Measurements from ENCODE around the gene MED17.

MED17 gene

DNA sequence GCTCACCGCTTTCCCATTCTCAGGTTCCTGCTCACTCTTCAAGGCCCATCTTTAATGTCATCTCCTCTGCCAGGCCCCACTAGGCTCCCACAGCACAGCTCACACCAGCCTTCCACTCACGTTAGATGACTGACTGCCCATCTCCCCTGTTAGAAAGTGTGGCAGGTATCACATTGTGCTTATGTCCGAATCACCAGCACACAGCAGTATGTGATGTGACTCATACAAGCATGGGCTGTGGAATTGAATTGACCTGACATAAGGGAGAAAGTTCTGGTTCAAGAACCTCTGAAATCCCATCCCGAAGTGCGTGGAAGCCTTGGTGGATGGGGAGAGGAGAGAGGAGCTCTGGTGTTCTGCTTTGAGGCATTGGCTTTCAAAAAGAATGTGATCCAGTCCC, 59.8 kb downstream of the MED17 start:
- Histone ChIP-seq H3K4me3 (no peak overlapping the region), H3K27ac (no peak overlapping the region)

DNA sequence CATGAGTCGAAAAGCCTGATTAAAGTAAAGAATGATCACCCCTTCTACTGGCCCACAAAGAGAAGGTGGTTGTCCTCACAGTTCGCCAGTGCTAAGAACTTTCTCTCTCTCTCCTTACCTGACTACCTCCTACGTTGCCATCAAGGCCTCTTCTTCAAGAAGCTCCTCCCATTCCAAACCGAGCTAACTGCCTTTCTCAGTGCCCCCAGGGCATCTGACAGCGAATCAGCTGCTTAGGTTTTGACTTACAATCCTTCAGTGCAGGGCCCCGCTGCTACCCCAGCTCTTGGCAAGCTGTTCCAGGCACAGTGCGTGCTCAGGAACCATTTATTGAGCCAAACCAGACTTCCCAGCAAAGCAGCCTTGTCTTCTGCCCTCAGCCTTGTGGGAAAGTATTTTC, 60.5 kb downstream of the MED17 start:
- H3K4me3 ChIP-seq, result no peak overlapping the region
- H3K27ac ChIP-seq, result peak overlapping the region in 1 of 21 experiments; percentile 1

DNA sequence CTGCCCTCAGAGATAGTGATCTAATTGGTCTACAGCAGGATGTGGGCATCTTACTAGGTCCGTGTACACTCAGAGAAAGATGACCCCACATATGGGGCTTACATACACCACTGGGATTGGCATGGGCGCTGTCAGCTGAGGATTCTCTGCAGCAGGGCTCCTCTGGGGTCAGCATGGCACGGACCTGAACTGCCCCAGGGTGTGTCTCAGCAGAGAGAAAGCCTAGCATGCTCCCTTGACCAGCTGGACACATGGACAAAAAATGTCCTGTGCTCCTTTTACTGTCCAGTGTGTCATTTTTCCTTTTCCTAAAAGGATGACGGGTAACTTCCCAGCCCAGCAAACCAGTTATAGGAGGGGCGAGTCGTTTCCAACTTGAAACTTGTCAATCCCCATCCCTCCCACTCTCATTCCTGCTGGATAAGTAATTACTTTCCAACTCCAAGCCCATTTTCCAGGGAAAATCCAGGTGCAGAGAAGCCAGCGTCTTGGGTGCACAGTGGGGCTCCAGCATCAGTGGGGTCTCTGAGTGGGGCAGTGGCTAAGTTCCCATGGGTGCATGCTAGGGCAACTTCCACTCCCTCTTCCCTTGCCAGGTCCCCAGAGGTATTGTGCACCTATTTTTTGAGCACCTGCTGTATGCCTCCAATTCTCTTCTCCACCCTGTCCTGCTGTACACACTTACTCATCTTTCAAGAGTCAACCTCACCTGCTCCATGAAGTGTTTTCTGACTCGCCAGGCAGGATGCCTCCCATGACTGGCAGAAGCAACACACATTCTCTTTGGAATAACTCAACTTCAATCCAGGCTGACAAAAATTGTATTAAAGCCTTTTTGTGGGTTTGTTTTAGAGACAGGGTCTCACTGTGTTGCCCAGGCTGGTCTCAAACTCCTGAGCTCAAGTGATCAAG, 61.4 kb downstream of the MED17 start:
- Histone ChIP-seq H3K4me3 (no peak overlapping the region), H3K27ac (peak overlapping the region in 1 of 21 experiments; percentile 1)

DNA sequence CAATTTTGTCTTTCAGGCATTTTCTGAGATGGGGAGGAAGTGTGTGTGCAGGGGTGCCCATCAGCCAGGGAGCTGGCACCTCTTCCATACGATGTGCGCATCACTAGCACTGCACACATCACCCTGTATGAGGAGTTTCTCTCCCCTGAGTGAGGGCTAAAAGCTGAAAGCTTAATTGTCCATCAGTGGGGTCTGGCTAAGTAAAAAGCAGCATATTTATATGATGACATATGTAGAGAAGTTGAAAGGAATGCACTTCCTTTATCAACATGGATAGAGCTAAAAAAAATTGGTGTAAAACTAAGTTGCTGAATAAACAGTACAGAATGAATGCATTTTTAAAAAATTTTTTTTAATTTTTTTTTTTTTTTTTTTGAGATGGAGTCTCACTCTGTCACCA, 62.3 kb downstream of the MED17 start:
- H3K4me3 ChIP-seq, result no peak overlapping the region
- no peak overlapping the region for H3K27ac ChIP-seq

DNA sequence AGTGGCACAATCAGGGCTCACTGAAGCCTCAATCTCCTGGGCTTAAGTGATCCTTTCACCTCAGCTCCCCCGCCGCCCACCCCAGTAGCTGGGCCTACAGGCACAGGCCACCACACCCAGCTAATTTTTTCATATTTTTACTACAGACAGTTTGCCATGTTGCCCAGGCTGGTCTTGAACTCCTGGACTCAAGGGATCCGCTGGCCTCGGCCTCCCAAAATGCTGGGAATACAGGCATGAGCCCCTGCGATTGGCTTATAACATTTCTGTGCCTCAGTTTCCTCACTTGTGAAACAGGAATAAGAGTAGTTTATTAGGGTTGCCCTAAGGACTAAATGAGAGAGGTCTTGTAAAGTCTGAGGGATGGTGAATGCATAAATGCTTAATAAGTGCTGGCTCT, 65.1 kb downstream of the MED17 start:
- Histone ChIP-seq H3K4me3 (no peak overlapping the region), H3K27ac (no peak overlapping the region)

DNA sequence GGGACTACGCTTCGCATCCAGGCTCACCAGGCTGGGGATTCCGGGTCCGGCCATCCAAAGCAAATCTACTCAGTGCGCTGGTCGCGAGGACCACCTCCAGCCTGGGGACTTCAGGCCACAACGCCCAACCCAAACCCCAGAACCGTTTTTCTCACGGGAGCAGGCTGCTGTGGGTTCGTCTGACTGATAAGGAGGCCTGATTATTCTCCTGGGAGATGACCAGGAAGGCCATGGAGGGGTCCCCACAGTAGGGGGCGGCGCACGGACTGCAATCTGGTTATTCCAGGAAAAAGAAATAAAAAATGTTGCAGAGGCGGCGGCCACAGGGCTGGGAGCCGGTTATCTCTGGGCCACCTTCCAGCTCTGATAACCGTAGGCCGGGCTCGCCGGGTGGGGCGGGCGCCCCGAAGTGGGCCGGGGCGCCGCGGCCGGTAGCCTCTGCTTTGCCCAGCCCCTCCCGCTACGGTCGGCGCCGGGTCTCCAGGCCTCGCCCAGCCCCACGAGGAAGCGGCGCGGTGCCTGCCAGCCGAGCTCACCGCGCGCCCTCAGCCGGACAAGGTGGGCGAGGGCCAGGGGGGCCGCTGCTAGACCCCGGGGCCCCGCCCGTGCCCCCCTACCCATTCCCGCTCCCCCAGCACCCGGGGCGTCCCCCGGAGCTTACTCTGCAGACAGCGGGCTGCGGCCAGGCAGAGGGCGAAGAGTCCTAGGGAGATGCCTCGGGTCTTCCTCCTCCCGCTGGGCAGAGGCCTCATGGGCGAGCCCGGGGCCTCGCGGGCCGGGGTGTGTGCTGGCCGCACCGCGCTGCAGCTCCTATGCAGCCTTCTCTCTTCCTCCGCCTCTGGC, 65.9 kb downstream of the MED17 start:
- H3K4me3 ChIP-seq, result peak overlapping the region; percentile 29 to 52 (median 44)
- H3K27ac ChIP-seq, result peak overlapping the region in 14 of 21 experiments; percentile 1 to 77 (median 60)

DNA sequence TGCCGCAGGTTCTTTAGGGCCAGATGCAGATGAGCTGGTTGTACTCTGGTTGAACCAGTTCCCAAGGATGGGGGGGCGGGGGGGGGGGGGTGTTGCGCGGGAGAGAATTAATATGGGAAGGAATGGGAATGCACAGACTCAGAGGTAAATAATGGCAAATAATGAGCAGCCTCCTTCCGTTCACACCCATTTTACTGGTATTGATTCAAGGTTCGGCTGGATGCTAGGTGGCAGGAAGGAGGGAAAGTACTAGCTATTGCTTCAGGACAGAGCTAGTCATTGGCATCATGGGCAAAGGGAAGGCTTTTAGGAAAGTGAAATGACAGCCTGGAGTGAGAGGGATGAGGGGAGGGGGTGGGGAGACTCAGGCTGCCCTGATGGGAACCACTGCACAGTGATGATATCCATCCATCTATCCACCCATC, 66.5 kb downstream of the MED17 start, which contains the start of gene VSTM5:
Gene VSTM5 (minus strand): TSS at position 25 of the 425 bp plus-strand sequence. CDS start 116 bp downstream, outside the sequence.
- peak within 1 kb of the TSS; percentile 29 to 52 (median 44) for H3K4me3 ChIP-seq
- H3K27ac ChIP-seq, result peak within 1 kb of the TSS in 14 of 21 experiments; percentile 1 to 77 (median 60)

DNA sequence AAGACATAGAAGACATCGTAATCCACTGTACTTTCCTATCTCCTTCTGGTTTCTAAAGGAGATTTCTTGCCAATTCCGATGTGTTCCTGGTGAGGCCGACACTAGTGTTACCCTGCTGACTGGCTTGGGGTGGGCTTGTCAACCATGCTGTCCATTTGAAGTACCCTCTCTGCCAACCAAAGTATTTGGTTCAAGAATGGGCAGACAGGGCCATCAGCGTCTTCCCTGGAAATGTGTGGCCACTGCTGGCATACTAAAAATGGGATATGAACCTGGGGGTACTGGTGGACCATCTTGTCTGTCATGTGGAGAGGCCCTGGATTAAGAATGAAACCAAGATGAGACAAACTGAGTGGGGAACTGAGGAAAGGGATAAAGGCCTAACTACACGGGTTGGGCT, 68.2 kb downstream of the MED17 start:
- H3K27ac ChIP-seq, result no peak overlapping the region

DNA sequence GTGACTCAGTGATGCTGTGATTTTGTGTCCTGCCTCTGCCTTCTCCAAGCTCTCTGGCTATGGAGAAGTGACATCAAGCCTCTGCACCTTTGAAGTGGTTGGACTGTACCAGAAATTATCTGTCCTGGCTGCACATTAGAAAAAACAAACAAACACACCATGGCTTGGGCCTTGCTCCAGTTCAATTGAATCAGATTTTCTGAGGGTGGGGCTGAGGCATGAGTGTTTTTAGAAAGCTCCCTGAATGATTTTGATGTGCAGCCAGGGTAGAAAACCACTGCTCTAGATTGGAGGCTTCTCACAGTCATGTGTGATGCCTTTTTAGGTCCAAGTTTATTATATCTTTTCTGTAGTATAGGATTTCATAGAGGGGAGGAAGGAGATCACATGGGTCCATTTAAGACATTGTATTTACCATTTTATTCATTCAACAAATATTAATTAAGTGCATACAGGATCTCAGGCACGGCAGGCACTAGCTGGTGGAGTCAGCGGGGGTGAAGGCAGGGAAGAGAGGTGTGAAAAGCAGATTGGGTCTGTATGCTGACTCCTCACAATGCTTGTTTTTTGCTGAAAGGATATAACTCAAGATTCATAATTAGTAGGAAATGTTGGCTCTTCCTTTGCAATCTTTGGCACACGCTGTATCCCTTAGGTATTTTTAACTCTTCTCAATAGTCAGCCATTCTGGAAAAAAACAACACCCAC, 73.5 kb downstream of the MED17 start:
- Histone ChIP-seq H3K27ac (peak overlapping the region in 1 of 21 experiments; percentile 4), H3K4me3 (no peak overlapping the region)

More for the DNA sequence above, 68.2 kb downstream of the MED17 start:
- H3K4me3 ChIP-seq, result no peak overlapping the region

DNA sequence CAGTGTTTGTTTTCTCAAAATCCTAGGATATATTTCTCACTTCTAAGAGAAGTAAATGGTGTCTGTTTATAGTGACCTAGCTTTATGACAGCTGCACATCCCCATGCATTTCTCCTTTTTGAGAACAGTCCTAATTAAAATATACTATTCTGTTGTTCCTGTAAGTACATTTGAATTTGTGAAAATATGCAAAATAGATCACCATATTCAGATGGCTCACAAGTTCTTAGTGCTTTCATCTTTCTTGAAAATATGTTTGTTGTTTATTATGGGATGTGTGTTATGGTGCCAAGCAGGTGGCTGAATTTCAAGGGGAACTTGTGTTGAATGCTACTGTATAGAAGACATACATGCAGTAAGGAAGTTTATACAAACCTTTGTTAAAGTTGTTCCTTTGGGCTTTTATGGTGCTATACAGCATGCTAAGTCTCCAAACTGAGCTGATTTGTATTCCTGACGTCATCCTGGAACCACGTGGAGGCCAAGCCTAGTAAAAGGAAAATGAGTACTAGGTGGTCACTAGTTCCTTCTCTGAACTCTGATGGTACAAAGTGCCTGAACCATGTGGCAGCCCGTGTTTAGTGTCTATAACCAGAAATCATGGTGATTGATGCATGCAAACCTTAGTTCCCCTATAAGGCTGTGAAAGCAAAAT, 74.2 kb downstream of the MED17 start:
- Histone ChIP-seq H3K4me3 (no peak overlapping the region), H3K27ac (peak overlapping the region in 1 of 21 experiments; percentile 4)

DNA sequence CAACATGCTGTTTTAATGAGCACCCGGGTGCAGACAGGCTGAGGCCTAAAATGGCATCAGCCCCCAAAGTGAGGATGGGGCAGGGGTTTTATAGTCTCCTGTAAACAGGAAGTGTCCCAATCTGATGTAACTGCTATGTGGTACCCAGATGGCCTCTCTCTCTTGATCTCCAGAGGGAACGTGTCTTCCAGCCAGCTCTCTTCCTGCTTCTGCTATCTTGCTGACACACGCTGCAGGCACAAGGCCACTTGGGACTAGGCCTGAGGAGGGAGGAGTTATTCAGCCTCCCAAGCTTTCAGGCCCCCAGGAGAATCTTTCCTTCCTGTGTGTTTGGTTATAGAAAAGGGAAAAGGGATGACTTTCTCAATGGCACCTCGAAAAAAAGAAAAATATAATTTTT, 77.7 kb downstream of the MED17 start:
- Histone ChIP-seq H3K4me3 (no peak overlapping the region), H3K27ac (no peak overlapping the region)

All from skin epidermis (tissue), 12 donors.